ENCODE data around the gene PTCD2.
A peak's percentile ranks its signal among the peaks of the same experiment; 100 is the strongest.

The PTCD2 gene

DNA sequence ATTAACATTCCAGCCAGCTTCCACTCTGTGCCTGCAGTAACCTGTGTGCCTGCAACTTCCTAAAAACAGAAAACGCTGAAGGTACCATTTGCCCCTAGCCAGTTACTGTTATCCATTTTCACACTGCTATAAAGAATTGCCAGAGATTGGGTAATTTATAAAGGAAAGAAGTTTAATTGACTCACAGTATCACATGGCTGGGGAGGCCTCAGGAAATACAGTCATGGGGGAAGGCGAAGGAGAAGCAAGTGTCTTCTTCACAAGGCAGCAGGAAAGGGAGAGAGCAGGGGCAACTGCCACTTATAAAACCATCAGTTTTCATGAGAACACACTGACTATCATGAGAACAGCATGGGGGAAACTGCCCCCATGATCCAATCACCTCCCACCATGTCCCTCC is 31.2 kb downstream of the PTCD2 start:
- DNase-seq, result no peak

DNA sequence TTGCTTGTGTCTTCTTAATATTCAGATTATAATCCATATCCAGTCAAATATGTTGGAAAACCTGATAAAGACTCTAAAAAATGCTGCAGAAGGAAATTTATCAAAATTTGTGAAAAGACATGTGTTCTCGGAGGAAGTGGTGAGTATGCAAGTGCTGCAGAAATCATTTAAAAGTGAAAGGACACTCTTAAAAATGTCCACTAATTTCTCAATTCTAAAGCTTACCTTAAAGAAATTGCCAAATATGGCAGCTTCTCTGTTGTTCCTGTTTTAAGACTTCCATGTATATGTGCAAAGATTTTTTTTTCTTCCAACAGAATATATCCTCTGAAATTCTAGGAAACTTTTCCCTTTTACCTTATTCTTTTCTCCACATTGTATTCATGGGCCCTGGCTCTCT is 32.4 kb downstream of the PTCD2 start:
- no peak for DNase-seq

DNA sequence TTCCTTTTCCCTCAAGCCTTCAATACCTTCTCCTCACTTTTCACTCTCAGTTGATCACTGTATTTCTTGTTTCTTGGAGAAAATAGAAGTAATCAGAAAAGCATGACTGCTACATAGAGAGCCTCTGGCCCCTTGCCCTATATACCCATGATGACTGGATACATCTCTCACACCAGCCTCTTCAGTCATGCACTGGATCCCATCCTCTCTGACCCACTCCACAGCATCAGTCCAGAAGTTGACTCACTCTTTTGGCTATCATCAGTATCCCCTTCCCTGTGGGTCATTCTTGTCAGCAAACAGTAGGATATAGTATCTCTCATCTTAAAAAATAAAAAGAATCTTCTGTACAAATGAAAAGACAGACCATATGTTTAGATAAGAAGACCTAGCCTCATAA is 32.9 kb downstream of the PTCD2 start:
- no peak for DNase-seq

DNA sequence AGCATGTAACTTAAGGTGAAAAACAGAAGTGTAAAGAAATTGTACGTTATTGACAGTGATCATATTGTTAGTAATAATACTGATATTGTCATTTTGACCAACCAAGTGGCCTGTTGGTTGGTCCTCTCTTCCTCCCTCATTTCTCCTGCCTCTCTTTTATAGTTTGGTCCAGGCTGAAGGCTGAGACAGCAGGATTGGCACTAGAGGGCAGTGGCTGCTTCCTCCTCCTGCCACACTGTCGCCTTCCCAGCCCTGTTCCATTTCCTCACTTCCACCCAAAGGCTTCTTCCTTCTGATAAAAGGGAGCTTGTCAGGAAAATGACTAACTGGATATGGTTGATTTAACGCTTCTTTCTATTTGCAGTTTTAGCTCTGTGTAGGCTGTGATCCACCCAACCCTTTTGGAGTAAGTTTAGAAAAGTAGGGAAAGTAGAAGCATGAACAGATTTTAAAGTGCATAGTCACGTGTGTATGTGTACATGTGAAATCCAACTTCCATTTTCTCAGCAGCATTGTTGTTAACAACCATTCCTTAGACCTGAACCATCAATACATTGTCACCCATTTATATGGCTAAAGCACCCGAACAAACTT is 35.6 kb downstream of the PTCD2 start:
- DNase-seq, result no peak

DNA sequence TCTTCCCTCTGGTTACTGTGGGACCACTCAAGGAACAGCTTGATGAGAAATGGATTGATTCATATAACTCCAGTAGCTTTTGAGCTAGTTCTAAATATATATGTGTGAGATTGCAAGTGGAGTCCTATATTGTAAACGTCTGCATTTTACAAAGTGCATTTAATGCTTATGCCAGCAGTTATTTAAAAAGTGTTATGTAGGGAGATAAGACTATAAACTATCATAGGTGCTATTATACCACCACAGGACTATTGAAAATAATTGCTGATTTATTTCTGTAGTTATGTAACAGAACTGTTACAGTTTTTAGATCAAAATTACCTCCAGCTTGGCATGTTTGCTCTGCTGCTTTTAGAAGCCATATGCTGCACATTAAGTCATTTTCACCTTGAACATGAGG is 36.2 kb downstream of the PTCD2 start:
- DNase-seq, result no peak

GRCh38 chr5:72358925-72359324 is 38.8 kb downstream of the PTCD2 start:
- no peak for DNase-seq

GRCh38 chr5:72359886-72360285 is 39.7 kb downstream of the PTCD2 start:
- DNase-seq, result no peak

- no peak for DNase-seq
Observed at GRCh38 chr5:72363166-72363802, 43.1 kb downstream of the PTCD2 start.

- DNase-seq, result peak; percentile 11
Observed at GRCh38 chr5:72364171-72364570, 44.0 kb downstream of the PTCD2 start.

DNA sequence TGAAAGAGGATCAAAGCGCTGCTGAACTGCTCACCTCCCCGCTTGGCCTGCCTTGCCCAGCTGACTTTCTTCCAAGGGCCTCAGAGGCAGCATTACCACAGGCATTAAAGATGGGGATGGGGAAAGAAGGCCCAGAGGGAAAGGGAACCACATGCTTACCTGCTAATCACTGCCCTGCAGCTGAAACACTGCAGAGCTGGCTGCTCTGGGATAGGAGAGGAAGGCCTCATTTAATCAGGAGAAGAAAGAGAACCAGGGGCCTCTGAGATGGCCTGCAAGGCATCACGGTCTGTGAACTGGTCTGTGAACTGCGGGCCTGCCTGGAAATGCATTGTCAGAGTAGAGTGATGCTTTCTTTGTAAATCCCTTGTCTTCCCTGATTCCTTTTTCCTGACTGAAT is 44.8 kb downstream of the PTCD2 start:
- no peak for DNase-seq

GRCh38 chr5:72366324-72366976 is 46.3 kb downstream of the PTCD2 start:
- DNase-seq, result peak; percentile 81

DNA sequence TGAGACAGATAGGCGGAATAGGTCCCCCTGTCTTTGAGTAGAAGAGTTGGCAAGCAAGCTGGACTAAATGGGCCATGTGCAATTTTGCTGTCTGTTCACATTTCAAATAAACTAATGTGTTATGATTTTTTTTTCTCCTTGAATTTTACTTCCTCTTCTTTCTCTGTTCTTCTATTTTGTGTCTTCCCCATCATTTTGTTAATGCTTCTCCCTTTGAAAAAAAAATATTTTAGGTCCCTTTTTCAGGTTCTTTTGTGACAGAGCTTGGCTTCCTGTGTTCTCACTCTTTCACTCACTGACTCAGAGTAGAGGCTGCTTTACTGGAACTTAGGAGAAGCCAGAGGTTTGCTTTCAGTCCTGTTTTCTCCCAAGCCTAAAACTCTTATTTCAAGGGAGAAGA is 48.1 kb downstream of the PTCD2 start:
- no peak for DNase-seq

DNA sequence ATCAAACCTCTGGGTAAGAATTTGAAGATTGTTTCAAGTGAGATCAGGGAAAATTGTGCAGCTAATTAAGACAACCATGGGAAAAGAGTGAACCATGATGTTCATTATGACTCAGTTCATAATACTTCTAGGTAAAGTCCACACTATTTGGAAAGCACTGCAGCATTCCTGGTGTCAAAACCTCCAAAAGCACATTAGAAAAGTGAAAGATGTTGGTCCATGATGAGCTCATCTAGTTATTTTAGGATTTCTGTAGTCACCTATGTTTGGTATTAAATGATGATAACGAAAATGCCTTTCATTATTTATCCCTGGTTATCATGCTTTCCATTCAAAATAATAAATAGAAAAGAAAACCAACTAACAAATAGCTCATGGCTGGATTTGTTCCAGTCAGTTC is 49.1 kb downstream of the PTCD2 start:
- DNase-seq, result no peak

GRCh38 chr5:72369711-72370110 is 49.5 kb downstream of the PTCD2 start:
- no peak for DNase-seq

DNA sequence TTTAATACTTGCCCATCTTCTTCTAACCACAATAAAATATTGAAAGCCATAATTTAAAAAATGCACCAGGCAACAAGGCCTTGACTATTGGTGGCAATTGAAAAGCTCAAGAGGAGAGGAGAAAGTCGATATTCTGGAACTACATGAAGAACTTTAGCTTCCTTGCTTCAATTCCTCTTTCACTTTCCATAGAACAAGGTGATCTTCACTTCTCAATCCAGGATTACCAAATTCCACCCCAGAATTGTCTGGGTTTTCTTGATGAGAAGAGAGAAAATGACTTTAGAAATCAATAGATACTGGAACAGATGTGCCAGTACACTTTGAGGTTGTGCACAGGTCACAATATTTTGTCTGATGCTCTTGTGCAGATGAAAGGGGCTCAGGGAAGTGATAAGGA is 52.2 kb downstream of the PTCD2 start:
- DNase-seq, result no peak

DNA sequence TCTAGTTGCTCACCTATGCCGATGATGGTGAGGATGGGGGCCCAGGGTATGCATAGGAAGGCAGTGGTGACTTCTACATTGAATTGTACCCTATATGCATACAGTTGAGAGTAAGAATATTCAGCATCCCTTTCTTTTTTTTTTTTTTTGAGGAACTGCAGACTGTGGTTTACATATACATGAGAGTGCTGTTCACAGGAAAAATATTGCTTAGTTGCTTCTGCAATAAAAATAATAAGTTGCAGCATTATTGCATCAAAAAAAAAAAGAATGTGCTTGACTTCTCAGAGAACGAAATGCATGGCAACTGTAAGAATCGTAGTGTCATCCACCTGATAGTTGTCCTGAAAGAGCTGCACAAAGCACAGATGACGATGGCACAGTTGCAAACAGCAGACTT is 52.8 kb downstream of the PTCD2 start:
- no peak for DNase-seq

DNA sequence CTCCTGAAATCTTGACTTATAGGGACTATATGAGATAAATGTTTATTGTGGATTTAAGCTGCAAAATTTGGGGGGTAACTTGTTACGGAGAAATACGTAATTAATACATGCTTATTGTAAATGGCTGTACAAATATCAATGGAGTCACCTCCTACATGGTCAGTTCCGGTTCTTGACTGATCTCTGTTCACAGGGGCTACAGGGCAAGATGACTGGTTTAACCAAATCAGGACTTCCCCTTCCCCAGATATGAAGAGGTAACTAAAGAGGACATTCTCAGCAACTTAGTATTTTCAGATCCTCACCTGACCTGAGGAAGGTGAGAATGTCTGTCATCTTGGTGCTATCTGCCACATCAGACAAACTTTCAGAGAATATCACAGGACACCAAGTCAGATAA is 54.7 kb downstream of the PTCD2 start:
- DNase-seq, result no peak

DNA sequence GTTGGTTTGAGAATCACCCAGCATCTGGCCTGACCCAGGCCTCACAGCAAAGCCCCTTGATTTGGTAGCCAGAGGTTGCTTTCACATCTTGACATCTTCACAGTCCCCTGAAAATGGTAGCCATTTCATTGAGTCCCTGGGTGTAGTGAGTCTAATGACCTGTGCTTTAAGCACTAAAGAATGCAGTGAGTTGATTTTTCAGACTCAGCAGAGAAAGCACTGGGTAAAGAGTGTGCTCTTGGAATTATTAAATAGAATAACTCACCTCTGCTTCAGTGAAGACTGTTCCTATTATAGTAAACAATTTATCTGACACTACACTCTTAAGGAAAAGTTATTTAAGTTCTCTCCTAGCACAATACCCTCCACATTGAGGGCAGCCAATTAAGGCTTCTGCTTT is 56.2 kb downstream of the PTCD2 start:
- no peak for DNase-seq

DNA sequence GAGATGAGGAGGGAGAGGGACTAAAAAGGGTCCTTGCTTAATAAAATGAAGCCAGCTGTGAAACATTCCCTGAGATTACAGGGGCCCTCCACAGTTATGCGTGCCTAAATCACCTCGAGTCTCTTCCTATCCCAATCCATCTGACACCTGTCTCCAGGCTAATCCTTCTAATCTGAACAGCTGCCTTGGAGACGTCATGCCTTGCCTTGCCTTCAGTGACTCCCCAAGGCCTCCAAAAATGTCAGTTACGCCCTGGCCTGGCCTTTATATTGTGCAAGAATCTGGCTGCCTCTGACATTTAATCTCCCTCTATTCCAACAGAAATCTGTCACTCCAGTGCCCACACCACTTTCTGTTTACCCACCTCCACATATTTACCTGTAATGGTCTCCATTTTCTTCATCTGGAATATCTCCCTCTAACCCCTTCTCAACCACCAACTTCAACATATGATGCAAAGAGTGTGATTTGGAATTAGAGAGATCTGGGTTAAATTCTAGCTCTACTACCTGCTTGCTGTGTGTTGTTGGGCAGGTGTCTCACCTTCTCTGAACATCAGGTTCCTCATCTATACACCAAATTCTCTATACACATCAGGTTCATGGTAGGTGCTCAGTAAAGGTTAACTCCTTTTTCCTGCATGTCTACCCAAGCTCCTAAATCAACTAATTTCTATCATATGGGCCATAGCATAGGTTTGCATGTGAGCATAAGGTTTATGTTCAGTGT is 57.9 kb downstream of the PTCD2 start:
- DNase-seq, result no peak

DNA sequence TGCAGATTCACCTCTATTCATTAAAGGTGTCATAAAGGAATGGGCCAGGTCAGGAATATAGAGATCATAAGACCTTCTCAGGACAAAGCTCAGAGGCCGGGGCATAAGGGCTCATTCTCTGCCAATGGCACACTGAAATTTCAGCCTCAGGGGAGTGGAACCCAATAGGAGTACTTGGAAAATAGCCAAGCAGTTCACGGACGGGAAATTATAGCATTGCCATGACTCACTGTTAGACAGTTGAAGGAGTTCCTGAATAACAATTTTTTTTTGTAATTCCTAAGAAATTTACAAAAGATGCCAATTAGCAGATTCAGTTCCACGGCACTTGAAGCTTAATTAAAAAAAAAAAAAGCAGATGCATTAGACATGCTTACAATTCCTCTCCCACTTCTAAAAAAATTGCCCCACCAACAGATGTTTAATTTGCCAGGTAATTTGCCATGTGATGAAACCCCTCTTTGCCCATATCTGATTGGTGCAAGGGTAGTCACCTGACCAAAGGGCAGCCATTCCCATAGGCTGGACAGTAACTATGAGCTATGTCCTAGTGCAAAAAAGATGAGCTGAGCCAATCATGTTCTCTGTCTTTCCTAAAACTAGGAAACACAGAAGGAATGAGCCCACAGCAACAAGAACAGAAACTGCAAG is 58.6 kb downstream of the PTCD2 start:
- no peak for DNase-seq

- DNase-seq, result no peak
Observed at GRCh38 chr5:72379936-72380335, 59.8 kb downstream of the PTCD2 start.

DNA sequence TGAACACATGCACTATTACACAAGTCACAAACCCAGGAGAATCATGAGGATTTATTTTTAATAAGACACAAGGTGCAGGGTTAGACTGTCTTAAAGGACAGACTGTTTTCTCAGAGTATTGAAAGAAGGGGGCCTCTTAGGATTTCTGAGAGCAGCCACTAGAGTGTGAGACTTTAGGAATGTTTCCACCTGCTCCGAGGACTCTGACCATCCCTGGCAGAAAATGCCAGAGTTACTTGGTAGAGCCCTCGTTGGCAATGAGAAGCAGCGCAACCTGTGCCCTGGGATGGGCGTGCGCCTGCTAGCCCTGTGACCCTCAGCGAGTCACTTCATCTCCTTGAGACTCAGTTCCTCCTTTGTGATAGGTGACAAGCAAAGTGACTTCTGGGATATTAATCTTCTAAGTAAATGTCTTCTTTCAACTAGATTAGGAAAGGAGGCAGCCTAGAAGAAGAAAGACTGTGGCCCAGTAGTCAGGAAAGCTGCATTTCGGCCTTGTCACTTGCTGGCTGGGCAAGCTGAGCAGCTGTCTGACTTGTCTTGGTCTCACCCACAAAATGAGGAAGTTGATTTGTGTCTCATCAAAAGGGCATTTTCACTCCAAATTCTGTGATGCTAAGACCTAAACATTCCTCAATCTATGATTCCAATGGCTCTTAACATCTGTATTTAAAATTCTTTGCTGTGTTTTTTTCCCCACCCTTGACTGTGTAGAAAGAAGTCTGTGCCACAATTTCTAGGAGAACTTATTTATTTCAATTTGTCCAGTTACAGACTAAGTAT is 60.5 kb downstream of the PTCD2 start:
- DNase-seq, result peak; percentile 12

DNA sequence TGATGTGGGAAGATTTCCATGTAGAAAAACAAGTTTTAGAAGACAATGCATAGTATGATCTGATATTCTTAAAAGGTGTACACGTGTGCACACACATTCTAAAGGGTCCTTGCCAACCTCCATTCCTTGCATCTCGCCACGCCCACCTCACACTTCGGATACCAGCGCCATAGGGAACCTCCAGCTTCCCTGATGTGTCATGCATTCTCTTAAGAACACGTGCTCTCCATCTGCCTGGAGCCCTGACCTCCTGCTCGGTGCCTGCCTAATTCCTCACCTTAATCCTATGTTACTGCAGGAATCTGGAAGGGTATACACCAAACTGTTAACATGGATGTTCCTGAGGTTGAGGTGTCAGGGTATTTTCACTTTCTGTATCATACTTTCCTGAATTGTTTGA is 63.1 kb downstream of the PTCD2 start:
- no peak for DNase-seq
